Measurements from ENCODE around the gene FOXK1.

Gene FOXK1

DNA sequence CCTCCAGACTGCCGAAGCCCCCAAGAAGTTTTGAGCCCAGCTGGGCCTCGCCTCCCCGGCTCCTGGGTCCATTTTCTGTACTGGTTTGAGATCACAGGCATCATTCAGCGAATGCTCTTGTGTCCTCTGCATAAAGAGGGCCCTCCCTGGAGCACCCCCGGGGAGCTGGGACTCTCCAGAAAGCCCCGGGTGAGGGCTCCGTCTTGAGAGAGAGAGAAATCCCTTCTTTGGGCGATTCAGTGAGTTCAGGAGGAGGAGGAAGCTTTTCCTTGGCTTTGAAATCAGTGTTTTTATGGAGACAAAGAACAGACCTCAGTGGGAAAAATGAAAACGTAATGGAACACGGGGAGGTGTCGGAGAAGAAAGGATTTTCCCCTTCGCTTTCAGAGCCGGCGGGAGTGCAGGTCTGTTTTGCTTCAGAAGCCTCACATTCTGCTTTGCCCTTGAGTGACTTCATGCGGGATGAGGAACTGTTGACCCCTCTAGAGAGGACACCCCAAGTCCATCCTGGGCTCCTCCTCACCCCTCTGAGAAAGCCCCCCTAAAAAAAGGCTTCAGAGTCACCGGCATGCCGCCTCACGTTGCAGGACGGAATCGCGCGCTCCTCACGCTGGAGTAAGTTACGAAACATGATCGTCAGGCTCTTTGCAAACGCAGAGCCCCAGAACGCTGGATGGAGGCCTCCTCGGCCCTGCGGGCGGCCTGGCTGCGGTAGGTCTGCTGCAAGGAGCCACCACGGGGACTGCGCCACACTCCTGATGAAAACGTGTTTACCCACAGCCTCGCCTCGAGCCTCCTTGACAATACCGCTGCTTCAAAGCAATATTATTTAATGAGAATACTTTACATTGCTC lies 84.8 kb downstream of the FOXK1 start:
- DNase-seq = no peak

DNA sequence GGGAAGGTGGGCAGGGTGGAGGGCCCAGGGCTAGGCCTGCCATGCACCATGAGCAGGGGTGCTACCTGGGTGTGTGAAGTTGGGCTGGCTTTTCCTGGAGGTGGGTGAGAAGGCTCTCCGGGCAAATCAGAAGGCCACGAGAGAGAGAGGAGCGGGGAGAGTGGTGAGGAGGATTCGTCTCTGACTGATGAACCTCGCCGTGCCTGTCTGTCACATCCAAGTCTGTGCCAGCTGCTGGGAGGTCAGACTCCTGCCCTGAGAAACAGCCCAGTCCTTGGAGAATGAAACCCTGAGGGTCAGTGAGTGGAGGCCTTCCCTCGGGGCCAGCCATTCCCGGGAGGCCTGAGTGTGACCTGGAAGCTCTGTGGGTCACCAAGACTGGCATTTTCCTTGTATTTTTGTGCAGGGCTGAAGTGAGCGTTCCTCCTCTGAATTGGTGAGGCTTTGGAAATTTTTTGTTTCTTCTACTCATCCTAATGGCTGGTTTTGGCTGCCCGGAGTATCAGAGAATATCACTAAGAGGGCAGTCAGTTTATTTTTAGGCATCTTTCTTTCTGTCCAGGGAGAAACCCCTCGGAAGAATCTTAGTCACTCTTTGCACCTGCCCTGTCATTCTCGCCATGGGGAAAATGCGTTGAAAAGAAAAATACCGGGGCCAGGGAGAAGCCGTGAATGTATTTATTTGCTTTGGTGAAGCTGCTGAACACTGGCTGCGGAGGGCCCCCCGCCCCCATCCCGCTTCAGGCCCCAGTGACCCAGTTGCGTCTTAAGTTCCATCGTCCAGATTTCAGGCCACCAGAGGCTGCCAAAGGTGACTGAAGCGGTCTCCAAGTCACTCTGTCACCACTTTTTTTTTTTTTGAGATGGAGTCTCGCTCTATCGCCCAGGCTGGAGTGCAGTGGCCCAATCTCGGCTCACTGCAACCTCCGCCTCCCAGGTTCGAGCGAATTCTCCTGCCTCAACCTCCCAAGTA lies 86.8 kb downstream of the FOXK1 start:
- no peak for DNase-seq

DNA sequence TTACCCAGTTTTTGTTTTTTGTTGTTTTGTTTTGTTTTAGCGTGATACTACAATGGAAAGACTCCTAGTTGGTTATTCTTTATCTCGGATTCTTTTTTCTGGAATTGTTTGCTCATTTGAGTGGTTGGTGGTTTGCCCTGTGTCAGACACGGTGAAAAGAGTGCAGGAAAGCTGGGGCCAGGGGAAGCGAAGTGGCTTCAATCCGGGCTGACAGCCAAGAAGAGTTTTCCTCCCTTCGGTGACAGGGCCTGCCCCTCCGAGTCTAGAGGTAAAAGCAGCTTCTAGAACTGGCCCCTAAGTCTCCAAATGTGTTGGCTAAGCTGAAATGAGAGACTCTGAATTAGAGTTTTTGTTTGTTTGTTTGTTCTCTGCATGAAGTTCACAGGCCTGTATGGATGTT lies 87.7 kb downstream of the FOXK1 start:
- no peak for DNase-seq

DNA sequence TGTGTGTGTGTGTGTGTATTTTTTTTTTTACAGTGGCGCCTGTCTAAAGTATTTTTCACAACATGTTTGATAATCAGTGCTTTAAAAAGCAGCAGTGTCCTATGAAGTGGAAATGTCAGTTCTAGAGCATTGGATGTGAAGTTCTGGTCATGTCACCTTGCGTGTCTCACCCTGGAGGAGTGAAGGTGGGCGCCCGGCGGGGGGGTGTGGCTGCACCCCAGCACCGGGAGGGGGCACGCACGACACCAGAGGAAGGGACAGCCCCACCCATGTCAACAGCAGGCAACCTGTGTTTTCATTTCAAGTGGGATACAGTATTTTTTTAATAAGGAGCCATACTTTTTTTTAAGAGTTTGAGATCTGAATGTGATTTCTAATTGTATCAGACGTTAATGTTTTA lies 88.8 kb downstream of the FOXK1 start:
- DNase-seq = no peak

DNA sequence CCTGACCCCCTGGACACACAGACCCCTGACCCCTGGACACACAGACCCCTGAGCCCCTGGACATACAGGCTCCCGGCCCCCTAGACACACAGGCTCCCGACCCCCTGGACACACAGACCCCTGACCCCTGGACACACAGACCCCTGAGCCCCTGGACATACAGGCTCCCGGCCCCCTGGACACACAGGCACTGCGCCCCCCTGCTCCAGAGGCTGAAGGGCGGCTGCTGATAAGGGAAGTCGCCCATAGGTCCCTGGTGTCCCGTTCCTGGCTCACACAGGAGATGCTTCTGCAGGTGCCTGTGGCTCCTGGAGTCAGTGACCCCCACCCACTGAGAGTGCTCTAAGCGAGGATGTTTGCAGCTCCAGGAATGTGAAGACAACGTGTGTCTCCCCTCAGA lies 89.6 kb downstream of the FOXK1 start:
- no peak for DNase-seq

DNA sequence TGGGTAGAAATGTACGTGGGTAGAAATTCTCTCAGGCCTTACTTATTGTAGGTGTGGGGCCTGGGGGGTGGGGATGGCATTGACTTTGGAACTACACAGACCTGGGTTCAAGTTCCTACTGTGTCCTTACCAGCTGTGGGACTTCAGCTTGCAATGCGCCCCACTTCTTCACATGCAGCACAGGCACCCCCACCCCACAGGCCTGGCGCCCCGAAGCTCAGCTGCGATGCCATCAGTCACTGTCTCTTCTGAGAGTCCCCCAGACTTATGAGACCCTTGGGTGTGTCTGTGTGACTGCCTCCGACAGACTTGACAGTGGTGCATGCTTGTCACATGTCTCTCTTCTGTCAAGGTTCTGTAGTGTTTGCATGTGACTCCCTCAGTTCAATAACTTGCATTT lies 90.2 kb downstream of the FOXK1 start:
- no peak for DNase-seq

DNA sequence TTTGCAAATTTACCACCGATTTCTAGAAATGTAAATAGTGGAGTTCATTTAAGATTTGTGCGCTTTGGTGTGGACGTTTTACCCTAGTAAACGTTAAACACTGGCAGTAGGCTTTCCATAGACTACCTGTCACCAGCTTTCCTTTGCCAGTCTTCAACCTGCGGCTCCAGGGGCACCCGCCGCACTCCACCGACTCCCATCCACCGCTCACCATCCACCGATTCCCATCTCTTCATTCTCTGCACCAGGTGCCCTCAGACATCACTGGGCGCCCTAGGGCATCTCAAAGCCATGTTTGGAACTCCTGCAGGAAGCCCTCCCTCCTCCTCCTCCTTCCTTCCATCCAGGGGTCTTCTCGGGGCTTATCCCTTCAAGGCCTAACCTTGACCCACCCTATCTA lies 91.9 kb downstream of the FOXK1 start:
- DNase-seq = no peak

DNA sequence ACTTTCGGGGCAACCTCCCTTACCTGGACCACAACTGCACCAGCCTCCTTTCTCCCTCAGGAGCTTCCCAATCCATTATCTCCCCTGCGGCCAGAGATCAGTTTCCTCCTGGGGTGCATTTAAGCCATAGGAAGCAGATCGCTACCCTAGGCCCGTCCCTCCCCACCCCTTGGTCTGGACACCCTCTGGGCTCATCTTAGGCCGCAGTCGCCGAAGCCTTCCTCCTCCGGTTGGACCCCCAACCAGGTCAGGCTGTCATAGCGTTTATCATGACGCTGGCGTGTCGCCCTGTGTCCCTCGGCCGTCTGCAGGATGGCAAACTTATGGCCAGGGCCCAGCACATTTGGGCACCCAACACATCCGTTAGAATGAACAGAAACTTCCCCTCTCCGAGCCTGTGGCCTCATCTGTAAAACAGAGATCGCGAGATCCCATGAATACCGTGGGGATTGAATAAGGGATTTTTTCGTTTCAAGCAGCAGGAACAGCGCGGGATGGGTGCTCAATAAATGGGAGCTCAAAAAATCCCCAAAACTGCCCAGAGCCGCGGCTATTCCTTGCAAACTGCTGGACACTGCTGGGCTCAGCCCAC lies 92.7 kb downstream of the FOXK1 start:
- no peak for DNase-seq

DNA sequence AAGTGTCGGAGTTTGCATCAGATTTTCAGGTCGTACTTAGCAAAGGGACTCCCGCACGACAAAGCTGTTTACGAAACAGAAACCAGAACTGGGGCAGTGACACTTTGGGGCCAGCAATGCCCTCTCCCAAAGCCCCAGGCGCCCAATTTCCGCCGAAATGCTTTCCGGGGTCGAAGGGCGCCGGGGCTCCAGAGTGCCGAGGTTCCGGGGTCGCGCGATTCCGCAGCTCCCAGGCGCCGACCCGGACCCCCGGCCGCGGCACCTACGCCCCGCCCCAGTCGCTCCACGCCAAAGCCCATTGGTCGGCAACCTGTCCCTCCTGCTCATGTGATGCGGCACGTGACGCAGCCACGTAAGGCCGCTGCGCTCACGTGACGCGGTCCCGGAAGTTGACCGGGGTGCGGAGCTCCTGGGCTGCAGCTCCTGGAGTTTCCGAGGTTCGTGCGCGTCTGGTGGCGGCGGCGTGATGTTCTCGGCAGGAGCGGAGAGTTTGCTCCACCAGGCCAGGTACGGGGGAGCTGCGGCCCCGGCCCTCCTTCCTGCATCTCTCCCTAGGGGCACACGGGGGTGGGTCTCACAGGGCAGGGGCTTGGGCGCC lies 93.3 kb downstream of the FOXK1 start, which contains the start of gene AP5Z1:
TSS of gene AP5Z1 (plus strand) at position 374 of the 598 bp plus-strand sequence. CDS start at position 467, 93 bp downstream.
- peak; percentile 95 for DNase-seq

DNA sequence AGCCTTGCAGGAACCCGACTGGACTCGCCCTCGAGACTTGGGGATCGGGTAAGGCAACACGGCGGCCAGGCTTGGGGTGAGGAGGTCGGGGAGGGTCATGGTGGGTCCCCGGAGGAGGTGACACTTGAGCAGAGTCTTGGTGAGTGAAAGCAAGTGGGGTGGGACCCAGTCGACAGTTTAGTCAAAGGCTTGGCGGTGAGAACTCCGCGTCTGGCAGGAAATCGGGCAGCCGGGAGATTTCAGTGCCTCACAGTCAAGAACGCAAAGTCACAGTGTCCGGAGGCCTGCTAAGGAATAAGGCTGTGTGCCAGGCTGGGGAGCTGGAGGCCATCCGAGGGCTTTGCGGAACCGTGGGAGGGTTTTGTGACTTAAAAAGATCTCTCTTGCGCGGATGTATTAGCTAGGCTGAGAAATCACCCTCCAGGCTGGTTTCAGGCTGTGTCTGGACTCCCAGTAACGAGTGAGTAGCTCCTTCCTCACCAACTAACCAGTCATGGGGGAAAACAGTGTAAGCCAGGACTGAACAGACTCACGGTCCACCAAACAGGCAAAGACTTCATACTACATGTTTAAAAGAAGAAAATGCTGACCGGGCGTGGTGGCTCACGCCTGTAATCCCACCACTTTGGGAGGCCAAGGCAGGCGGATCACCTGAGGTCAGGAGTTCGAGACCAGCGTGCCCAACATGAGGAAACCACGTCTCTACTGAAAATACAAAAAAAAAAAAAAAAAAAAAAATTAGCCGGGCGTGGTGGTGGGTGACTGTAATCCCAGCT lies 93.9 kb downstream of the FOXK1 start:
- peak; percentile 65 for DNase-seq

DNA sequence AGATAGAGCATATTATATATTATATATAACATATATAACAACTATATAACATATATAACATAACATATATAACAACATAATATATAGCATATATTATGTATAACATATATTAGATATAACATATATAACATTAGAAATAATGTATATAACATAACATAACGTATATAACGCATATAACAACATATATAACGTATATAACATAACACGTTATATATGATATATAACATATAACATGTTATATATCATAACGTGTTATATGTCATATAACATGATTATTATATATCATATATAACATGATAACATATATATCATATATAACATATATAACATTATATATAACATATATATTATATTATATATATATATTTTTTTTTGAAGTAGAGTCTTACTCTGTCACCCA lies 97.0 kb downstream of the FOXK1 start:
- DNase-seq = no peak

DNA sequence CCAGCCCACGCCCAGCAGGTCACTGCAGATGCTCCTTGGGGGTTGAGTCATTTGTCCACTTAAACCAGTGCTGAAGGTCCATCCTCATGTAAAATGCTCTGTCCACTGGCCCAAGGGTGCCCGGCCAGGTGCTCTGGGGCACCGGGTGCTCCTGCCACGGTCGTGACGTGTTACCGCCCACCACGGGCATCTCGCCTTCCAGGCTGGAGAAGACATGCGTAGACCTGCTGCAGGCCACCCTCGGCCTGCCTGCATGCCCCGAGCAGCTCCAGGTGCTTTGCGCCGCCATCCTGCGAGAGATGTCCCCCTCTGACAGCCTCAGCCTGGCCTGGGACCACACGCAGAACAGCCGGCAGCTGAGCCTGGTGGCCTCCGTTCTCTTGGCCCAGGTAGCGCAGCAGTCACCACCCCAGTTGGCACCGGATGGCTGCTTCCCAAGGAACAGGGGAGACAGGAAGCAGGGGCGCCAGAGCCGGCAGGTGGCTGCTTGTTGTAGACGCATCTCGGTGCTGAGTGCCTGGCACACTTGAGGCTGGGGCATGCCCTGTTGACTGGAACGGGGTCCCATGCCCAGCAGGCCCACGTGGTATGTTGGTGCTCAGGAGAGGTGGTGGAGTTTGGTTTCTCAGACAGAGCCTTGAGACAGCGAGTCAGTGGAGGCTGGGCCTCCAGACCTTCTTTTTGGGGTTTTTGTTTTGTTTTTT lies 99.4 kb downstream of the FOXK1 start:
- DNase-seq = no peak

DNA sequence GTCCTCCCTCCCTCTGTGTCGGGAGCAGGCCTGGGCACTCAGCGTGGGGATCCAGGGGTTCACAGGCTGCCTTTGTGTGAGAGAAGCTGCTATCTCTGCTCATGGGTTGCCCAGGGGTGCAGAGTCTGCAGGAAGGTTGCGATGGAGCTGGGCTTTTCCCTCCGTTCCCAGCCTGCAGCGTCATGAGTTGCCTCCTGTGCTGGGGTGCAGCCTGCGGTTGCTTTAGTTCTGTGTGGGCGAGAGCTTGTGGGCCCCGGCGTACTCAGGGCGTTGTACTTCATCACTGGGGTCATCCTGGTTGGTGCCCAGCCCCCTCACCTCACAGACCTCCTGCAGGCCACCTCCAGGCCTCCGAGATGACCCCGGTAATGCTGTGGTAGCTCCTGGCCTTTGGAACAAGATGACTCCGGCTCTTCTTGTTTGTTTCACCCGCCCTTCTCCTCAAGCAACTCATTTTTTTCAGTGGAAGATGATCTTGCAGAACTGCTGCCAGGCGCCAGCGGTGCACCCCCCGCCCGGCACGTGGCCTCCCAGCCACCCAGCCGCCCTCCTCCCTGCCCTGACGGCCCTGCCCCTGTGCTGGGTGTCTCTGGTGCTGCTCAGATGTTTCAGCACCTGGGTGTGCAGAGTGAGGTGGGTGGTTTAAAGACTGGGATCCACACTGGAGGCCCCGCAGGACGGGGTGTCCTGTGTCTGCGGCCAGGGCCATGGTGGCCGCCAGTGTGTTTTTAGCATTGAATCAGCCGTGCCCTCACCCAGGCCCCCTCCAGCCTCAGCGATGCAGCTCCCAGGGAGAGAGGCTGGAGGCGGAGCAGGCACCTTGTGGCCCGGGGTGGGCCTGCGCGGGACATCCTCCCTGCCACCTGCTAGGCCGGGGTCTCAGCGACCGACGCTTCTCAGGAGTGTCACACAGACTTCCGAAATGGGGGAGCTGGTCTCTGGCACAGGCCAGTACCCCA lies 100.5 kb downstream of the FOXK1 start:
- no peak for DNase-seq

DNA sequence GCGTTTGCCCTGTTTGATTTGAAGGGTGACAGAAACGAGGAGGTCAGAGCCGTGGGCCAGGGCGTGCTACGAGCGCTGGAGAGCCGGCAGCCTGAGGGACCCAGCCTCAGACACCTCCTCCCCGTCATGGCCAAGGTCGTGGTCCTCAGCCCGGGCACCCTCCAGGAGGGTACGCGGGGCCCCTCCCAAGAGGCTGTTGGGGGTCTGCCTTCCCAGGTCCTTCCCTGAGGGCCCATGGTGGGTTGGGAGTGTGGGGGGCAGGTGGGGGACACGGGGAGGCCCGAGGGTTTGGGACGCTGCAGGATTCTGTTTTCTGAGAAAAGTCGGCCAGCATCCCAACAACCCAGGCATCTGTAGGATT lies 101.2 kb downstream of the FOXK1 start:
- no peak for DNase-seq

DNA sequence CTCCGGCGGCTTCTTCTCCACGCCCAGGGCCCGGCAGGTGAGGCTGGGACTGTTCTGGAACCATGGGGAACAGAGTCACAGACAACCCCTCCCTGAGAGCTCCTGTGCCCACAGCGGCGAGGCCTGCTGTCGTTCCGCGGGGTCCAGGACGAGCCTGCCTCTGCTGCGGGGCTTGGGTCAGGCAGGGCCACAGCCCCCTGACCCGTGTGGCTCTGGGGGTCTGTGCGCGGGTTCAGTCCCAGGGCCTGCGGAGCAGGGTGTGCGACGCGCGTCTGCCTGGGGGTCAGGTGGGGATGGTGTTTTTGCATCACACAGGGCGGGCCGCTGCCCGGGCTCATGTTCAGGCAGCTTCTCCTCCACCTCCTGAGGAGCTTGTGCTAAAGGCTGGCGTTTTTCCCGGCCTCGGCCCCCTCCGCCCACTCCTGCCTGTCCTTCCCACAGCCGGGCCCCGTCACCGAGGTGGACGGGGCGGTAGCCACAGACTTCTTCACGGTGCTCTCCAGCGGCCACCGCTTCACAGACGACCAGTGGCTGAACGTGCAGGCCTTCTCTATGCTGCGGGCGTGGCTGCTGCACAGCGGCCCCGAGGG lies 101.8 kb downstream of the FOXK1 start:
- DNase-seq = no peak

DNA sequence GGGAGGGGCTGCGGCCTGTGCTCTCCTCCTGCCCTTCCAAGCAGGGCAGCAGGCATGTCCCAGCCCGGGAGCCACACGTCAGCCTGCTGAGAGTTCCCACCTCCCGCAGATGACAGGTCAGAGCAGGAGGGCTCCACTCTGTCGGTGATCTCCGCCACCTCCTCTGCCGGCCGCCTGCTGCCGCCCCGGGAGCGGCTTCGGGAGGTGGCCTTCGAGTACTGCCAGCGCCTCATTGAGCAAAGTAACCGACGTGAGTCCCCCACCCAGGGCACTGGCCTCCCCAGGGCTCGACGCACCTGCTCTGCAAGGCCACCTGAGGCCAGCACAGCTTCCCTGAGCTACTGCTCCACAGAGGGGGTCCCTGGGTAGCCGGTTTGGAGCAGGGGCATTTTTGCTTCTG lies 102.7 kb downstream of the FOXK1 start:
- DNase-seq = no peak

DNA sequence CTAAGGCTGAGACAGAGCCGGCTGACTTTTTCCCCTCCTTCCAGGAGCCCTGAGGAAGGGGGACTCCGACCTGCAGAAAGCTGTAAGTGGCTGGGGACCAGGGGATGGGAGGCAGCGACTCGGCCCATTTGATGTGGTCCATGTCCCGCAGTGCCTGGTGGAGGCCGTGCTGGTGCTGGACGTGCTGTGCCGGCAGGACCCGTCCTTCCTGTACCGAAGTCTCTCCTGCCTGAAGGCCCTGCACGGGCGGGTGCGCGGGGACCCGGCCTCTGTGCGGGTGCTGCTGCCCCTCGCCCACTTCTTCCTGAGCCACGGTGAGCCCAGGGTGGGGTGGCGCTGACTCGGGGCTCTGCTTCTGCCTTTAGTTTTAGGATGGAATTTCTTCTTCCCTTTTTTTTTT lies 103.3 kb downstream of the FOXK1 start:
- DNase-seq = no peak

DNA sequence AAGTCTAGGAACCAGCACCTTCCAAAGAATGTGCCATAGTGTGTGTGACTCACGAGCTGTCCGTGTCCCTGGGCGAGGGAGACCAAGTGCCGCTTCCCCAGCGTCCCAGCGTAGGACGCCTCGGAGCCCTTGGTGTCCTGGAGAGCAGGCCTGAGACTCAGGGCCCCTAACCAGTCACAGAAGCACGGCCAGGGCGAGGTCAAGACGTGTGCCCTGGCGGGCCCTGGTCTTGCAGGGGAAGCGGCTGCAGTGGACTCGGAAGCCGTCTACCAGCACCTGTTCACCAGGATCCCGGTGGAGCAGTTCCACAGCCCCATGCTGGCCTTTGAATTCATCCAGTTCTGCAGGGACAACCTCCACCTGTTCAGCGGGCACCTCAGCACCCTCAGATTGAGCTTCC lies 103.9 kb downstream of the FOXK1 start:
- DNase-seq = no peak

DNA sequence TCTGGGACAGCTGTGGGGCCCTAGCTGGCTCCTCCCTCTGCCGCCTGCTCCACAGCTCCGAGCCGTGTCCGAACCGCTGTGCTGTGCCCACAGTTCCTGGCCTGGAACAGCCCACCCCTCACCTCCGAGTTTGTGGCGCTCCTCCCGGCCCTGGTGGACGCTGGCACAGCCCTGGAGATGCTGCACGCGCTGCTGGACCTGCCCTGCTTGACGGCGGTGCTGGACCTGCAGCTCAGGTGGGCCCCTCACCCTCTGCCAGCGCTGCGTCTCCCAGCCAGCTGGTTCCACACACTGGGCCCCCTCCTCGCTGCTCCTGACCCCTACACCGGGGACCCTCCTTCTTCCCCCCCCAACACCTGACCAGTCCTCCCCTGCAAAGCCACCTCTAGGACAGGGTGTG lies 105.4 kb downstream of the FOXK1 start:
- no peak for DNase-seq
